ENCODE measurements around the gene ZNF507. TPM values are rescaled to one million over a fixed set of nuclear protein-coding genes. Genes with fewer than 3 reads are reported as not detected.

Gene ZNF507
- polyA plus RNA-seq, 3 donors: 0.08 to 0.39 (median 0.10) TPM

GRCh38 chr19:32349051-32349450 lies 3.6 kb downstream of the ZNF507 start:
- peaks cover 92 to 94% of the 10 kb centered on the region in 2 donors for H3K27me3 ChIP-seq (ENCODE audit: control insufficient read depth in 2 of 2, insufficient read depth in 2 of 2, low read length in 2 of 2)
- H3K9me3 ChIP-seq (replicated peaks in 1 of 2; ENCODE audit: control insufficient read depth in 1 of 2, insufficient read depth in 1 of 2, low read length in 2 of 2): peaks cover 11 to 64% of the 10 kb centered on the region in 2 donors
- H3K9ac ChIP-seq (ENCODE audit: insufficient read depth, low read length, poor library complexity, severe bottlenecking): no peak overlapping the region
- peak overlapping the region in 1 of 2 donors; percentile 84 for H3K4me3 Mint-ChIP-seq
- H3K36me3 Mint-ChIP-seq: peaks cover 17 to 27% of the 10 kb centered on the region in 2 donors
- H3K36me3 ChIP-seq (replicated peaks in 1 of 2; ENCODE audit: control insufficient read depth in 1 of 2, insufficient read depth in 2 of 2, low read length in 2 of 2): no peaks in the 10 kb centered on the region
- no peak overlapping the region for H2AFZ ChIP-seq (ENCODE audit: insufficient read depth, low read depth, low read length, poor library complexity, severe bottlenecking)
- H4K20me1 ChIP-seq (ENCODE audit: insufficient read depth, low read length): peaks cover 54% of the 10 kb centered on the region
- intact Hi-C loops (cut with micrococcal nuclease): no loop called here
- no peaks in the 10 kb centered on the region for H3K79me2 ChIP-seq (ENCODE audit: insufficient read depth, low read length)
- DNase-seq: no peak
- peaks cover 20 to 26% of the 10 kb centered on the region in 2 donors for H3K4me1 ChIP-seq (ENCODE audit: control insufficient read depth in 1 of 2, insufficient read depth in 2 of 2, low read length in 2 of 2)
- peaks cover 31% of the 10 kb centered on the region for H3K4me1 Mint-ChIP-seq
- no peak overlapping the region for H3K27ac ChIP-seq (ENCODE audit: low read depth in 1 of 2, low read length in 2 of 2)
- TF ChIP-seq CTCF (IDR thresholded peaks at IDR 0.05): no peak
- WGBS (ENCODE audit: insufficient coverage): no CpG with 5 or more reads among the region's 1 CpG
- no peak overlapping the region for H3K4me2 ChIP-seq (replicated peaks; ENCODE audit: extremely low read depth, low read length, poor library complexity, severe bottlenecking)
- H3K4me3 ChIP-seq (replicated peaks in 1 of 3; ENCODE audit: low read depth in 2 of 3, low read length in 3 of 3): no peak overlapping the region
- H3K9me3 Mint-ChIP-seq: peaks cover 3 to 41% (median 27%) of the 10 kb centered on the region in 7 donors
- H3K27me3 Mint-ChIP-seq (ENCODE audit: low read depth in 3 of 3): peaks cover 89 to 97% (median 89%) of the 10 kb centered on the region in 3 donors
- no peak overlapping the region for H3K27ac Mint-ChIP-seq

- H3K36me3 Mint-ChIP-seq: peaks cover 14 to 28% of the 10 kb centered on the region in 2 donors
- peaks cover 20 to 26% of the 10 kb centered on the region in 2 donors for H3K4me1 ChIP-seq (ENCODE audit: control insufficient read depth in 1 of 2, insufficient read depth in 2 of 2, low read length in 2 of 2)
- no peak overlapping the region for H3K4me3 ChIP-seq (replicated peaks in 1 of 3; ENCODE audit: low read depth in 2 of 3, low read length in 3 of 3)
- no peaks in the 10 kb centered on the region for H3K79me2 ChIP-seq (ENCODE audit: insufficient read depth, low read length)
- H3K36me3 ChIP-seq (replicated peaks in 1 of 2; ENCODE audit: control insufficient read depth in 1 of 2, insufficient read depth in 2 of 2, low read length in 2 of 2): no peaks in the 10 kb centered on the region
- H3K4me3 Mint-ChIP-seq: peak overlapping the region in 1 of 2 donors; percentile 84
- H3K9me3 ChIP-seq (replicated peaks in 1 of 2; ENCODE audit: control insufficient read depth in 1 of 2, insufficient read depth in 1 of 2, low read length in 2 of 2): peaks cover 8 to 64% of the 10 kb centered on the region in 2 donors
- intact Hi-C loops (cut with micrococcal nuclease): no loop called here
- peaks cover 89 to 98% (median 90%) of the 10 kb centered on the region in 3 donors for H3K27me3 Mint-ChIP-seq (ENCODE audit: low read depth in 3 of 3)
- H3K27ac ChIP-seq (ENCODE audit: low read depth in 1 of 2, low read length in 2 of 2): no peak overlapping the region
- no peak for TF ChIP-seq CTCF (IDR thresholded peaks at IDR 0.05)
- H3K27me3 ChIP-seq (ENCODE audit: control insufficient read depth in 2 of 2, insufficient read depth in 2 of 2, low read length in 2 of 2): peaks cover 92 to 94% of the 10 kb centered on the region in 2 donors
- no peak for DNase-seq
- H3K27ac Mint-ChIP-seq: no peak overlapping the region
- H3K4me1 Mint-ChIP-seq: peaks cover 31% of the 10 kb centered on the region
- no peak overlapping the region for H2AFZ ChIP-seq (ENCODE audit: insufficient read depth, low read depth, low read length, poor library complexity, severe bottlenecking)
- no CpG with 5 or more reads among the region's 2 CpGs for WGBS (ENCODE audit: insufficient coverage)
- H4K20me1 ChIP-seq (ENCODE audit: insufficient read depth, low read length): peaks cover 60% of the 10 kb centered on the region
- no peak overlapping the region for H3K9ac ChIP-seq (ENCODE audit: insufficient read depth, low read length, poor library complexity, severe bottlenecking)
- H3K9me3 Mint-ChIP-seq: peaks cover 0 to 35% (median 21%) of the 10 kb centered on the region in 7 donors
- H3K4me2 ChIP-seq (replicated peaks; ENCODE audit: extremely low read depth, low read length, poor library complexity, severe bottlenecking): no peak overlapping the region
These were observed 4.5 kb downstream of the ZNF507 start for GRCh38 chr19:32349724-32350470.
